T-helper 1 cell treated with Interleukin-12 subunit alpha and Interleukin-12 subunit beta and Interleukin-4 antibody, amounts not matched to agents 30 μg/mL and 1 μg/mL, for 36 hours (primary cell): ENCODE data around the gene PRAC1.

Experiments used
- H3K27ac Mint-ChIP-seq: one replicate; pipeline ENCODE4 v1.8.0; 2021; ENCODE audit warnings: mild to moderate bottlenecking, mixed read lengths
- H3K27me3 Mint-ChIP-seq: one replicate; pipeline ENCODE4 v1.8.0; 2021; ENCODE audit warnings: low read depth, mixed read lengths
- H3K36me3 Mint-ChIP-seq: one replicate; pipeline ENCODE4 v1.8.0; 2021; ENCODE audit warnings: low read depth, mixed read lengths
- H3K4me1 Mint-ChIP-seq: one replicate; pipeline ENCODE4 v1.8.0; 2021; ENCODE audit warnings: low read depth, mixed read lengths
- H3K4me3 Mint-ChIP-seq: one replicate; pipeline ENCODE4 v1.8.0; 2021; ENCODE audit warnings: mild to moderate bottlenecking, moderate library complexity, mixed read lengths
- H3K9me3 Mint-ChIP-seq: one replicate; pipeline ENCODE4 v1.8.0; 2021; ENCODE audit warnings: mixed read lengths

The PRAC1 gene

DNA sequence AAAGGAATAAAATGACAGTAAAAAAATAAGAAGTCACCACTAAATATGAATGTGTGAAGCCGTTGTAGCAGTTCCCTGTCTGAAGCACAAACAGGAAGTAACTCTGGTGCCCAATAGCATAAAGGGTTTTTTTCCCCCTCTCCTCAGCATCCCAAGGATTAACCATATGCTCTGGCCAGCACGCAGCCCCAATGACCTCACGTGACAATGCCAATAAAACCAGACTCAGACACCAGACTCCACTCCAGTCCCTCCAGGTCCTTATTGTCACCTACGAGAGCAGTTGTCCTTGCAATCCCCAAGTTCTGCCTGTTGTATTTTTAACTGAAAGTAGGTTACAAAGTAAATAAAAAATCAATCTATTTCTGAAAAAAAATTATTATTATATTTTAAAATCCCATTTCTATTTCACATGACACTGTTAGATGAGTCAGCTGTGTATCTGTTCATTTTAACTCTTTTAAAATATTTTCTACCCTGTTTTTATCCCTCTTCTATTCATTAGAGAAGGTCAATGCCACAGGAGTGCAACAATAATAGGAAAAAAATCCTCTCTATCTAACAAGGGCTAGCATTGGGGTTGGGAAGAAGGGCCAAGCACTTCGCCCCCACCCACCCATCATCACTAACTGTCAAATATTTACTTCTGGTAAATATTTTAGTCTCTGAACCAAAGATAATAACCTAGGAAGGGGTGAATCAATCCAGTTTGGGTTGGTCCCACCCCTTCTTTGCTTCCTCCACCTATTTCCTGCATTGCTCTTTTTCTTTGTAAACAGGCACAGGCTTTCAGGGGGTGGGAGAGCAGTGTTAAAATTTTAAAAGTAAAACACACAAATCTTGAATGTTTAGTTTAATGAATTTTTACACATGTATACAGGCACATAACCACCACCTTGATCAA lies 6.6 kb downstream of the PRAC1 start:
- H3K27ac Mint-ChIP-seq, result no peak overlapping the region
- no peaks in the 10 kb centered on the region for H3K9me3 Mint-ChIP-seq
- peaks cover 8% of the 10 kb centered on the region for H3K4me1 Mint-ChIP-seq

DNA sequence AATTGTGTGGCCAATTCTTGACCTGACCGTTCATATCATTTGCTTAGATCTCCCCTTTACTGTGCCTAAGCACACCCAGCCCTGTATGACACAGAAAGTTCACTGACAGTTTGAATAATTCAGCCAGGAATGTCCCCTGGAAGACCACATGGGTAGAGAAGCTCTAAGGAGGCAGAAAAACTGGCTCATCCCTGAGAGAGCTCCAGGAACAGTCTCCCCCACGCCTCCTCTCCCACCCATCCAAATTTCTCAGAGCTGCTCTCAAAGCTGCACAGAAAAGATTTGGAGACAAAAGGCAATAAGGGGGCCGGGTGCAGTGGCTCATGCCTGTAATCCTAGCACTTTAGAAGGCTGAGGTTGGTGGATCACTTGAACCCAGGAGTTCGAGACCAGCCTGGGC lies 11.2 kb downstream of the PRAC1 start:
- Mint-ChIP-seq H3K27me3 (peaks cover 76% of the 10 kb centered on the region), H3K36me3 (no peaks in the 10 kb centered on the region), H3K9me3 (no peaks in the 10 kb centered on the region), H3K4me3 (no peak overlapping the region), H3K27ac (no peak overlapping the region), H3K4me1 (no peaks in the 10 kb centered on the region)

More for the DNA sequence above, 6.6 kb downstream of the PRAC1 start:
- Mint-ChIP-seq H3K4me3 (no peak overlapping the region), H3K36me3 (peaks cover 5% of the 10 kb centered on the region), H3K27me3 (peaks cover 83% of the 10 kb centered on the region)

DNA sequence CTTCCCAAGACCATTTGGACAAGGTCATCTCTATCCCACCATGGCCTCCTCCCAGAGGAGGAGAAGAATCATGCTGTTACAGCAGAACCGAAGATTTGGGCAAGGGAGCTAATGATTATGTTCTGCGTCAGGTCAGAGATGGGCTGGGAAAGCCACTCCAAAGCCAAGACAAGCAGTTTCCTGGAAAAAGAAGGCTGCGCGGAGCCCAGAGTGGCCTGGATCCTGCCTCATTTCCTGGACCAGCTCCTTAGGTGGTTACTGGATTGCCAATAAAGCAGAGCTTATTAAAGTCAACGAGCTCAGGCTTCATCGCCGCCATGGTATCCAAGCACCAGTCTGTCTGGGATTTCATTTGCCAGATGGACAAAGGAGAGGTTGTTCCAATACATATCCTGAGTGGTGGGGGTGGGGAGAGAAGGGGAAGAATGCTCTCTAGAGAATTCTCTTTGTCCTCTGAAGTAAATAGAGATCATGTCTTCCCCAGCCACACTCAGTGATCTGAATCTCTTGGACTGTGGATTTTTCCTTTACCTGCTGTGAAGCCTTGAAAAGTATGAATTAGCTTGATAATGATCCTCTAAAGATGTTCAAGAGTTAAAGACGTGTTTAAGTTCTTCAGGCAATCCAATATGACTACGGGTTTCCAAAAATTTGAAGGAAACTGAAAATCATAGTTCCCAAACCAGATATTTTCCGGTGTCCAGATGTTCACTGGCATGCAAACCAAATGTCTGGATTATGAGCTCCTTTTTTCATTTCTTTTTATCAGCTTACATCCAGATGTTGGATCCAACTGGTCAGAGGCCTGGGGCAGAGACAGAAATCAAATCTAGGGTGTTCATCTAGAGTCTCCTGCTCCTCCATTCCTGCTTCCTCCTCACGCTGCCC lies 17.7 kb downstream of the PRAC1 start:
- no peaks in the 10 kb centered on the region for H3K36me3 Mint-ChIP-seq
- H3K4me1 Mint-ChIP-seq, result no peaks in the 10 kb centered on the region
- no peaks in the 10 kb centered on the region for H3K9me3 Mint-ChIP-seq
- H3K27ac Mint-ChIP-seq, result no peak overlapping the region
- peaks cover 74% of the 10 kb centered on the region for H3K27me3 Mint-ChIP-seq
- no peak overlapping the region for H3K4me3 Mint-ChIP-seq

DNA sequence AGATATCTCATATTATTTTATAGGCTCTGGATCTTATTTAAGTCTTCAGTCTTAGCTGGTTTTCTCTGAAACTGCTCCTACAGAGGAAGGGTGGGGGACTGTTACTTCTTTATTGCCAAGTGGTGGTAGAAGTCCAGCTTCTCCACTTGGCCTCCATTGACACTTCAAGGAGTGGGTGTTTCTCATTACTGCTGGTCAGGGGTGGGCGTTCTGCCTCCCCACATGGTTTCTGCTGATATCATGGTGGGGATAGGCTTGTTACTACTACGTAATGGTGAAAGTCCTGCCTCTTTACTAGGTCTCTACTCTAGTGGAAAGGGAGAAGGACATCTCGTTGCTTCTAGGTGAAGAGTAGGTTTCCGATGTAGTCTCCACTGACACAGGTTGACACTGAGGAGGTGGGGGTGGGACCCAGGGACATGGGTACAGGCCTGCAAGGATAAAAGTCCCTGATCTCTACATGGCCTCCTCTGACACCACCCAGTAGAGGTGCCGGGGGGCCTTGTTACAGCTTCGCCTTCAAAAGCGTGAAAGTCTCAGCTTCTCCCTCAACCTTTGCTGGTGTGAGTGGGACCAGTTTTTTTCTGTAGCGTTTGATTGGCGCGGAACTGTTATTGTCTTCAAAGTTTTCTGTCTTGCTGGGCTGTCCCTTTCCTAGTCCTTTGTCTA lies 20.3 kb downstream of the PRAC1 start:
- no peaks in the 10 kb centered on the region for H3K36me3 Mint-ChIP-seq
- peaks cover 62% of the 10 kb centered on the region for H3K27me3 Mint-ChIP-seq
- no peak overlapping the region for H3K27ac Mint-ChIP-seq
- H3K4me3 Mint-ChIP-seq, result no peak overlapping the region
- no peaks in the 10 kb centered on the region for H3K9me3 Mint-ChIP-seq
- no peaks in the 10 kb centered on the region for H3K4me1 Mint-ChIP-seq

DNA sequence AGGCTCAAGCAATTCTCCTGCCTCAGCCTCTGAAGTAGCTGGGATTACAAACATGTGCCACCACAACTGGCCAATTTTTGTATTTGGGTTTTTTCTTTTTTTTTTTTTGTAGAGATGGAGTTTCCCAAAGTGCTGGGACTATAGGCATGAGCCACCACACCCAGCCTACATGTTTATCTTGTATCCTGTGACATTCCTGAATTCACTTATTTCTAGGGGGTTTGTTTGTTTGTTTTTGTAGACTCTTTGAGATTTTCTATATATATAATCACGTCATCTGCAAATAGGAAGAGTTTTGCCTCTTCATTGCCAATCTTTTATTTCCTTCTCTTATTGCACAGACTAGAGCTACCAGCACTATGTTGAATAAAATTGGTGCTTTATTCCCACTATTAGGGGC lies 29.1 kb downstream of the PRAC1 start:
- H3K27me3 Mint-ChIP-seq, result peaks cover 54% of the 10 kb centered on the region
- no peaks in the 10 kb centered on the region for H3K4me1 Mint-ChIP-seq
- H3K27ac Mint-ChIP-seq, result no peak overlapping the region
- no peaks in the 10 kb centered on the region for H3K36me3 Mint-ChIP-seq
- H3K9me3 Mint-ChIP-seq, result no peaks in the 10 kb centered on the region
- H3K4me3 Mint-ChIP-seq, result no peak overlapping the region

DNA sequence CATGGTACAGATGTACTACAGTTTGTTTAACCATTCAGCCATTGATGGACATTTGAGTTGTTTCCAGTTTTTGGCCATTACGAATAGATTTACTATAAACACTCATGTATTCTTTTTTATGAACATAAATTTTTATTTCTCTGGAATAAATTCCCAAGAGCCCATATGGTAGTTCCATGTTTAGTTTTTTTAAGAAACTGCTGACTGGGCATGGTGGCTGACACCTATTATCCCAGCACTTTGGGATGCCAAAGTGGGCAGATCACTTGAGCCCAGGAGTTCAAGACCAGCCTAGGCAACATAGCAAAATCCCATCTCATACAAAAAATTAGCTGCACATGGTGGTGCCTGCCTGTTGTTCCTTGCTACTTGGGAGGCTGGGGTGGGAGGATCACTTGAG lies 30.3 kb downstream of the PRAC1 start:
- no peaks in the 10 kb centered on the region for H3K36me3 Mint-ChIP-seq
- peaks cover 47% of the 10 kb centered on the region for H3K27me3 Mint-ChIP-seq
- H3K4me3 Mint-ChIP-seq, result no peak overlapping the region
- H3K4me1 Mint-ChIP-seq, result no peaks in the 10 kb centered on the region
- no peak overlapping the region for H3K27ac Mint-ChIP-seq
- H3K9me3 Mint-ChIP-seq, result no peaks in the 10 kb centered on the region

DNA sequence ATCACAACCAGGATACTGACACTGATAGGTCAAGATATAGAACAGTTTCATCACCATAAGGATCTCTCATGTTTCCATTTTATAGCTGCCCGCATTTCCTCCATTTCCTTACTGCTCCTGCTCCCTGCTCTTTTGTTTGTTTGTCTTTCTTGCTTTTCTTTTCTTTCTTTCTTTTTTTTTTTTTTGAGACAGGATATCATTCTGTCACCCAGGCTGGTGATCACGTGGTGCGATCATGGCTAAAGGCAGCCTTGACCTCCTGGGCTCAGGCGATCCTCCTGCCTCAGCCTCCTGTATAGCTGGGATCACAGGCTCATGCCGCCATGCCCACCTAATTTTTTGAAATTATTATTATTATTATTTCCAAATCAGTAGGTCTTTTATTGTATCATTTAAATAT lies 31.7 kb downstream of the PRAC1 start:
- H3K36me3 Mint-ChIP-seq, result no peaks in the 10 kb centered on the region
- H3K9me3 Mint-ChIP-seq, result no peaks in the 10 kb centered on the region
- no peaks in the 10 kb centered on the region for H3K4me1 Mint-ChIP-seq
- no peak overlapping the region for H3K27ac Mint-ChIP-seq
- H3K4me3 Mint-ChIP-seq, result no peak overlapping the region
- peaks cover 39% of the 10 kb centered on the region for H3K27me3 Mint-ChIP-seq

DNA sequence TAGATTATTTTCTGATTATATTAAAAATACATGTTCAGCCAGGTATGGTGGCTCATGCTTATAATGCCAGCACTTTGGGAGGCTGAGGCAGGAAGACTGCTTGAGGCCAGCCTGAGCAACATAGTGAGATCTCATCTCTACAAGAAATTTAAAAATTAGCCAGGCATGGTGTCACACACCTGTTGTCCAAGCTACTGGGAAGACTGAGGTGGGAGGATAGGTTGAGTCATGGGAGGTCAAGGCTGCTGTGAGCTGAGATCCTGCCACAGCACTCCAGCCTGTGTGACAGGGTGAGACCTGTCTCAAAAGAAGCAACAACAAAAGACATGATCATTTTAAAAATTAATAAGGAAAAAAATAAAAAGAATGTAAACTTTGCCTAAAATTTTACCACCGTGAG lies 40.7 kb downstream of the PRAC1 start:
- Mint-ChIP-seq H3K4me1 (no peaks in the 10 kb centered on the region), H3K36me3 (no peaks in the 10 kb centered on the region), H3K27me3 (peaks cover 59% of the 10 kb centered on the region), H3K4me3 (no peak overlapping the region), H3K9me3 (no peaks in the 10 kb centered on the region), H3K27ac (no peak overlapping the region)

DNA sequence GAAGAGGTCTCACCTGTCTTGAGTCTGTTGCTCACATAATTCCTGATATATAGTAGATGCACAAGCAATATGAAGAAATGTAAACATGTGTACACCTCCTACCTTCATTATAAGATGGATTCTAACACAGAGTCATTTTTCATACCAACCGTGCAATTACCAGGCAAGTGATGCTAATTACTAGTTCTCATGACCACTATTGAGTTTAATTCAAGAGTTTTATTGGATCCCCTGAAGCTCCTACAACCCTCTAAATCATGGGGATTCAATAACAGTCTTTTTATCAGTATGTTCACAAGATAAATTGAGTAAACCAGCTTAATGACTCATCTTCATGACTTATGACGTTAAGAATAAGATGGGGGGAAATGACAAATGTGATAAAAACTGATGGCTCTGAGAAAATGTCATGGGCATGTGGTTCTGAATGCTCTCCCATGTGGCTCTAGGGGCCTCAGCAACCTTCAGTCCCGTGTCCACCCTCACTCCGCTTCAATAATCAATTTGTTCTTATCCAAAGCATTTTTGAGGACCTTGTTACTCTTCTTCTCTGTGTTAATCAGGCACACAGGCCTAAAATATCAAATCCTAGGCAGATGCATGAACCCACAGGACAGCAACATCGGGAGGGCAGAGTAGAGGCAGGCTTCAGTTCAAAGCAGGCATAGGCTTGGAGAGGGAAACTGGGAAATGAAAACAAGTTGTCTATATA lies 42.8 kb downstream of the PRAC1 start:
- Mint-ChIP-seq H3K4me1 (no peaks in the 10 kb centered on the region), H3K9me3 (no peaks in the 10 kb centered on the region), H3K27ac (no peak overlapping the region), H3K4me3 (no peak overlapping the region), H3K36me3 (no peaks in the 10 kb centered on the region), H3K27me3 (peaks cover 73% of the 10 kb centered on the region)

DNA sequence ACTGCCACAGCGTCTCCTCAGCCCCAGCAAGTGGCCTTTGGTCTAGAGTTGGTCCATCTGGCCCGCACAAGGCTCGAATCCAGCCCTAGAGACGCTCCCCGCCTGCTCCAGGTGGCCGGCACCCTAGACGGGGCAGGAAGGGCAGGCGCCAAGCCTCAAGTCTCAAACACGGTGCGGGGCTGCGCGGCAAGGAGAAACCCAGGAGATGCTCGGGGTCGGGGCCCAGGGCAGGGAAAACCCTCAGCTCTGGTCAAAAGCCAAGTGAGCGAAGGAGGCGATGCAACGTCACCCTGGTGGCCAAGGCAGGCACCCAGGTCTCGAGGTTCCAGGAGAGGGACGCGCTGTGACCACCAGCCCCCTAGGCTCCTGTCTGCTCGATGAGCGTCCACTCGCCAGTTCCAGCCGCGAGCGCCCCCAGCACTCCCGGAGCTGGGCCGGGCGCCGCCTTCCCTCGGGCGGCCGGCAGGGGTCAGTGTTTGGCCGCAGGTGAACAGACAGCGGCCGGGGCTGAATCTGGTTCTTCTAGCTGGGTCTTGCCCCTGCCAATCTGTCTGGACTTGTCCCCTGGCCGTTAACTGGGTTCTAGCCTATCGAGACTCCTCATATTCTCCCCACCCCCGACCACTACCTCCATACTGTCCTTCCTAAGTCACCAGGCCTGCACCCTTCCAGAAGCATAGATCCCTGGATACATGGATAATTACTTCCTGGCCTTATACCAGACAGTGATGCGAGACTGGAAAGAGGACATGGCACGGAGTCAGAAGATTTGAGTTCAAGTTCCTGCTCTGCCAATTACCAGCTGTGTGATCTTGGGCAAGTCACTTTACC lies 44.0 kb downstream of the PRAC1 start:
- Mint-ChIP-seq H3K27me3 (peaks cover 71% of the 10 kb centered on the region), H3K4me1 (no peaks in the 10 kb centered on the region), H3K4me3 (no peak overlapping the region), H3K36me3 (no peaks in the 10 kb centered on the region), H3K27ac (no peak overlapping the region), H3K9me3 (no peaks in the 10 kb centered on the region)

DNA sequence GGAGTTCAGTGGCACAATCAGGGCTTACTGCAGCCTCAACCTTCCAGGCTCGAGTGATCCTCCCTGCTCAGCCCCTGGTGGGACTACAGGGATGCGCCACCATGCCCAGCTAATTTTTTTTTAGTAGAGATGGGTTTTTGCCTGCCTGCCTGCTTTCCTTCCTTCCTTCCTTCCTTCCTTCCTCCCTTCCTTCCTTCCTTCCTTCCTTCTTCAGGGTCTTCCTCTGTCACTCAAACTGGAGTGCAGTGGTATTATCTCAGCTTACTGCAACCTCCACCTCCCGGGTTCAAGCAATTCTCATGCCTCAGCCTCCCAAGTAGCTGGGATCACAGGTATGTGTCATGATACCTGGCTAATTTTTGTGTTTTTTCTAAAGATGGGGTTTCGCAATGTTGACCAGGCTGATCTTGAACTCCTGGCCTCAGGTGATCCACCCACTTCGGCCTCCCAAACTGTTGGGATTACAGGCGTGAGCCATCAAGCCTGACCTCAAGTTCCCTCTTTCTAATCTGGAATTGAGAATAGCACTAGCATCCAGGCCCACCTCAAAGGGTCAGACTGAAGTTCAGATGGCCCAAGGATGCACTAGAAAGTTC lies 45.3 kb downstream of the PRAC1 start:
- Mint-ChIP-seq H3K4me1 (no peaks in the 10 kb centered on the region), H3K27ac (no peak overlapping the region), H3K9me3 (no peaks in the 10 kb centered on the region), H3K27me3 (peaks cover 71% of the 10 kb centered on the region), H3K4me3 (no peak overlapping the region), H3K36me3 (no peaks in the 10 kb centered on the region)

DNA sequence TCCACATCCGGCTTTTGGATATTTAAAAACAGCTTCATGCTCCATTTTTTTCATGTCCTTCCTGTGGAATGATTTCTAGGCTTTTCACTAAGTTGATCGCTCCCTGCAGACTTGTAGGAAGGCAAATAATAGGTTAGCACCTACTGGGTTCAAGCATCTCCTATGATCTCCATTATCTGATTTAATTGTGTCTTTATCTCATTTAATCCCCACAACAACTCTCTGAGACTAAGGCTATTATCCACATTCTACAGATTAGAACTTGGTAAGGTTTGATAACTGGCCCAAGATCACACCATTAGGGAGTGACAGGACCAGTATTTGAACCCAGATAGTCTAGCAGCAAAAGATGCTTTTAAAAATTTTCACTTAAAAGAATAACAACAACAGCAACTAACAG lies 50.0 kb downstream of the PRAC1 start:
- Mint-ChIP-seq H3K9me3 (no peaks in the 10 kb centered on the region), H3K4me3 (no peak overlapping the region), H3K27me3 (peaks cover 62% of the 10 kb centered on the region), H3K4me1 (peaks cover 1% of the 10 kb centered on the region), H3K27ac (no peak overlapping the region), H3K36me3 (no peaks in the 10 kb centered on the region)
